ENCODE measurements around the gene DOK1. TPM values are rescaled to one million over a fixed set of nuclear protein-coding genes. Genes with fewer than 3 reads are reported as not detected.

The DOK1 gene
- total RNA-seq, 6 experiments from 2014 or later: 17.3 to 38.4 (median 31.5) TPM

DNA sequence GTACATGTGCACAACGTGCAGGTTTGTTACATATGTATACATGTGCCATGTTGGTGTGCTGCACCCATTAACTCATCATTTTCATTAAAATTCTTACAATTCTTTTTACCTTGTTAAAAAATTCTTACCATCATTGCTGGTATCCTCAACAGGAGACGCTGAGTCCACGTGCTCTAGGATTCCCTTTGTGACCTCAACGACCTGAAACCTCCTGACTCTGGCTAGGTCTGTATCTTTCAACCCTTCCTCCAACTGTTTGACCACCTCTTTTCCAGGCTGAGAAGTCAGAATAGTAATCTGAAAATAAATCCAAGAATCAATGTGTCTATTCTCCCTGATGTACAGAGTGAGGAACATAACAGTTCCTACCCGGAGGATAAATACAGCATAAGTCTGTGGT, 52.4 kb downstream of the DOK1 start:
- Mint-ChIP-seq H3K4me1 (ENCODE audit: low read depth) (peaks cover 14% of the 10 kb centered on the region), H3K36me3 (ENCODE audit: low read depth) (no peaks in the 10 kb centered on the region), H3K4me3 (no peak overlapping the region), H3K27ac (no peak overlapping the region), H3K9me3 (no peaks in the 10 kb centered on the region), H3K27me3 (ENCODE audit: insufficient read depth) (peaks cover 32% of the 10 kb centered on the region)
- TF ChIP-seq, protein P1, sequence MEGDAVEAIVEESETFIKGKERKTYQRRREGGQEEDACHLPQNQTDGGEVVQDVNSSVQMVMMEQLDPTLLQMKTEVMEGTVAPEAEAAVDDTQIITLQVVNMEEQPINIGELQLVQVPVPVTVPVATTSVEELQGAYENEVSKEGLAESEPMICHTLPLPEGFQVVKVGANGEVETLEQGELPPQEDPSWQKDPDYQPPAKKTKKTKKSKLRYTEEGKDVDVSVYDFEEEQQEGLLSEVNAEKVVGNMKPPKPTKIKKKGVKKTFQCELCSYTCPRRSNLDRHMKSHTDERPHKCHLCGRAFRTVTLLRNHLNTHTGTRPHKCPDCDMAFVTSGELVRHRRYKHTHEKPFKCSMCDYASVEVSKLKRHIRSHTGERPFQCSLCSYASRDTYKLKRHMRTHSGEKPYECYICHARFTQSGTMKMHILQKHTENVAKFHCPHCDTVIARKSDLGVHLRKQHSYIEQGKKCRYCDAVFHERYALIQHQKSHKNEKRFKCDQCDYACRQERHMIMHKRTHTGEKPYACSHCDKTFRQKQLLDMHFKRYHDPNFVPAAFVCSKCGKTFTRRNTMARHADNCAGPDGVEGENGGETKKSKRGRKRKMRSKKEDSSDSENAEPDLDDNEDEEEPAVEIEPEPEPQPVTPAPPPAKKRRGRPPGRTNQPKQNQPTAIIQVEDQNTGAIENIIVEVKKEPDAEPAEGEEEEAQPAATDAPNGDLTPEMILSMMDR (IDR thresholded peaks at IDR 0.05): no peak
- DNase-seq: no peak

Other genes with a start within 250 kb of the DOK1 start
- gene SLC4A5, start 211.3 kb upstream of the DOK1 start, total RNA-seq (2021; fragmentation: NEBNext Ultra II Directional; extraction: Animal tissue kit (Norgen Biotek cat#: 25700)): under 1 TPM in 3 of 6 experiments, not detected in 3; 0.19 to 0.40 (median 0.31) TPM
- gene DCTN1, start 174.4 kb upstream of the DOK1 start, total RNA-seq (2021; fragmentation: NEBNext Ultra II Directional; extraction: Animal tissue kit (Norgen Biotek cat#: 25700)): 100 to 1,000 TPM; 222 to 286 (median 236) TPM
- gene C2orf81, start 133.1 kb upstream of the DOK1 start, total RNA-seq (2021; fragmentation: NEBNext Ultra II Directional; extraction: Animal tissue kit (Norgen Biotek cat#: 25700)): 1 to 10 TPM in 5 of 6 experiments, under 1 TPM in 1; 0.53 to 2.3 (median 1.4) TPM
- gene WDR54, start 133.0 kb upstream of the DOK1 start, total RNA-seq (2021; fragmentation: NEBNext Ultra II Directional; extraction: Animal tissue kit (Norgen Biotek cat#: 25700)): 10 to 100 TPM; 30.7 to 37.7 (median 33.4) TPM
- 10 to 100 TPM; 12.7 to 14.8 (median 13.6) TPM for gene RTKN, start 112.8 kb upstream of the DOK1 start, total RNA-seq (2021; fragmentation: NEBNext Ultra II Directional; extraction: Animal tissue kit (Norgen Biotek cat#: 25700))
- gene INO80B, start 99.6 kb upstream of the DOK1 start, total RNA-seq (2021; fragmentation: NEBNext Ultra II Directional; extraction: Animal tissue kit (Norgen Biotek cat#: 25700)): 10 to 100 TPM; 18.4 to 26.9 (median 21.4) TPM
- gene WBP1, start 96.3 kb upstream of the DOK1 start, total RNA-seq (2021; fragmentation: NEBNext Ultra II Directional; extraction: Animal tissue kit (Norgen Biotek cat#: 25700)): 10 to 100 TPM; 51.0 to 73.1 (median 56.7) TPM
- 10 to 100 TPM; 51.4 to 68.9 (median 62.5) TPM for gene MOGS, start 89.3 kb upstream of the DOK1 start, total RNA-seq (2021; fragmentation: NEBNext Ultra II Directional; extraction: Animal tissue kit (Norgen Biotek cat#: 25700))
- 100 to 1,000 TPM in 2 of 6 experiments, 10 to 100 TPM in 4; 74.5 to 120 (median 97.7) TPM for gene MRPL53, start 82.0 kb upstream of the DOK1 start, total RNA-seq (2021; fragmentation: NEBNext Ultra II Directional; extraction: Animal tissue kit (Norgen Biotek cat#: 25700))
- gene CCDC142, start 71.7 kb upstream of the DOK1 start, total RNA-seq (2021; fragmentation: NEBNext Ultra II Directional; extraction: Animal tissue kit (Norgen Biotek cat#: 25700)): 10 to 100 TPM in 4 of 6 experiments, 1 to 10 TPM in 2; 8.5 to 11.1 (median 10.2) TPM
- gene TTC31, start 71.6 kb upstream of the DOK1 start, total RNA-seq (2021; fragmentation: NEBNext Ultra II Directional; extraction: Animal tissue kit (Norgen Biotek cat#: 25700)): 10 to 100 TPM; 14.3 to 17.4 (median 16.7) TPM
- 1 to 10 TPM in 3 of 6 experiments, under 1 TPM in 3; 0.21 to 1.8 (median 1.2) TPM for gene LBX2, start 55.1 kb upstream of the DOK1 start, total RNA-seq (2021; fragmentation: NEBNext Ultra II Directional; extraction: Animal tissue kit (Norgen Biotek cat#: 25700))
- gene PCGF1, start 47.0 kb upstream of the DOK1 start, total RNA-seq (2021; fragmentation: NEBNext Ultra II Directional; extraction: Animal tissue kit (Norgen Biotek cat#: 25700)): 10 to 100 TPM; 26.0 to 33.8 (median 29.3) TPM
- under 1 TPM; 0.17 to 0.31 (median 0.21) TPM for gene TLX2, start 40.3 kb upstream of the DOK1 start, total RNA-seq (2021; fragmentation: NEBNext Ultra II Directional; extraction: Animal tissue kit (Norgen Biotek cat#: 25700))
- under 1 TPM in 2 of 6 experiments, not detected in 4; 0.14 to 0.40 TPM for gene DQX1, start 28.5 kb upstream of the DOK1 start, total RNA-seq (2021; fragmentation: NEBNext Ultra II Directional; extraction: Animal tissue kit (Norgen Biotek cat#: 25700))
- 100 to 1,000 TPM in 2 of 6 experiments, 10 to 100 TPM in 4; 81.0 to 119 (median 94.6) TPM for gene AUP1, start 25.0 kb upstream of the DOK1 start, total RNA-seq (2021; fragmentation: NEBNext Ultra II Directional; extraction: Animal tissue kit (Norgen Biotek cat#: 25700))
- 10 to 100 TPM; 29.7 to 43.3 (median 33.6) TPM for gene HTRA2, start 24.8 kb upstream of the DOK1 start, total RNA-seq (2021; fragmentation: NEBNext Ultra II Directional; extraction: Animal tissue kit (Norgen Biotek cat#: 25700))
- 10 to 100 TPM; 59.4 to 76.5 (median 64.1) TPM for gene LOXL3, start 778 bp upstream of the DOK1 start, total RNA-seq (2021; fragmentation: NEBNext Ultra II Directional; extraction: Animal tissue kit (Norgen Biotek cat#: 25700))
- gene M1AP, start 93.6 kb downstream of the DOK1 start, total RNA-seq (2021; fragmentation: NEBNext Ultra II Directional; extraction: Animal tissue kit (Norgen Biotek cat#: 25700)): under 1 TPM in 5 of 6 experiments, not detected in 1; 0.14 to 0.38 (median 0.17) TPM
- 10 to 100 TPM; 12.5 to 16.5 (median 14.4) TPM for gene SEMA4F, start 99.5 kb downstream of the DOK1 start, total RNA-seq (2021; fragmentation: NEBNext Ultra II Directional; extraction: Animal tissue kit (Norgen Biotek cat#: 25700))

Measured in HFFc6 (cell line).